ENCODE measurements around the gene DNAJC11. TPM values are rescaled to one million over a fixed set of nuclear protein-coding genes. Genes with fewer than 3 reads are reported as not detected.

DNAJC11 gene
- total RNA-seq, 1 donor from 2014 or later: 47.6 TPM

DNA sequence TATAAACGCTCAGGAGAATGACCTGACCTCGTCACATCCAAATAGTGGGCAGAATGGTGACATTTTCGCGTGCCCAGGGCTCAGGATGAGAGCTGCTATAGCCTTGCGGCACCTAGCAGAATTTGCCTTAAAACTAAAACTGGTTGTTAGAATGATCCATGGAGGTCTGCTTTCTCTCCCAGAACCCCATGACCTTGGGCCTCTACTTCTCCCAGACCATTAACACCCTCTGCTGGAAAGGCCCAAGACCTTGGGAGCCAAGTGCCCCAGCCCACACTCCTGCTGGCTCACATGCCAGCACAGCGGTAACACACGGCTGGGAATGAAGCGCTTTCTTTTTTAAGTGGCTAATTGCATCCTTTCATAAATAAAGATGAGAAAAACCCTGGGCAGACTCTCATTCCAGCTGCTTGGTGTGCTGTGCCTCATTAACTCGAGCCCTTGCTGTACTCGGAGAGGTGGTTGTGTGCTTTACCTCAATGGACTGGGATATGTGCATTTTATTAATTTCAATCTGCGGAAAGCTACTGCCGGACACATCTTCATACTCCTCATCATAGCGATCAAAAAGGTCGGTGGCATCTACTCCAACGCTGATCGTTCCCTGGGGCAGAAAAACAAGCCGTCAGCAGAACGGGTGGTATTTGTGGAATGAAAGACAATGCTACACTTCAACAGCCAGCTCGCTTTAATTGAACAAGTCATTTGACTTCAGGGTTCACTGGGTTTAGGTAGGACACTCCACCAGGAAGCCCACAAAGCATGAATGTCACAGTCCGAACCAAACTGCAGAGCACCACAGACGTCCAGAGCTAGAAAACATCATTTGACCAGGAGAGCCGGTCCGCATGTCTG lies 48.0 kb downstream of the DNAJC11 start:
- TF ChIP-seq EZH2 (IDR thresholded peaks at IDR 0.05): no peak
- no peak for TF ChIP-seq EZH2phosphoT487 (IDR thresholded peaks at IDR 0.05)
- TF ChIP-seq, protein P1, sequence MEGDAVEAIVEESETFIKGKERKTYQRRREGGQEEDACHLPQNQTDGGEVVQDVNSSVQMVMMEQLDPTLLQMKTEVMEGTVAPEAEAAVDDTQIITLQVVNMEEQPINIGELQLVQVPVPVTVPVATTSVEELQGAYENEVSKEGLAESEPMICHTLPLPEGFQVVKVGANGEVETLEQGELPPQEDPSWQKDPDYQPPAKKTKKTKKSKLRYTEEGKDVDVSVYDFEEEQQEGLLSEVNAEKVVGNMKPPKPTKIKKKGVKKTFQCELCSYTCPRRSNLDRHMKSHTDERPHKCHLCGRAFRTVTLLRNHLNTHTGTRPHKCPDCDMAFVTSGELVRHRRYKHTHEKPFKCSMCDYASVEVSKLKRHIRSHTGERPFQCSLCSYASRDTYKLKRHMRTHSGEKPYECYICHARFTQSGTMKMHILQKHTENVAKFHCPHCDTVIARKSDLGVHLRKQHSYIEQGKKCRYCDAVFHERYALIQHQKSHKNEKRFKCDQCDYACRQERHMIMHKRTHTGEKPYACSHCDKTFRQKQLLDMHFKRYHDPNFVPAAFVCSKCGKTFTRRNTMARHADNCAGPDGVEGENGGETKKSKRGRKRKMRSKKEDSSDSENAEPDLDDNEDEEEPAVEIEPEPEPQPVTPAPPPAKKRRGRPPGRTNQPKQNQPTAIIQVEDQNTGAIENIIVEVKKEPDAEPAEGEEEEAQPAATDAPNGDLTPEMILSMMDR (IDR thresholded peaks at IDR 0.05): no peak
- DNase-seq (ENCODE audit: low spot score): no peak
- H3K4me2 ChIP-seq: no peak overlapping the region
- no peak overlapping the region for H3K4me3 ChIP-seq
- no peaks in the 10 kb centered on the region for H3F3A ChIP-seq (ENCODE audit: low read depth)
- H3K36me3 Mint-ChIP-seq: peaks cover 8% of the 10 kb centered on the region
- H3K9me3 Mint-ChIP-seq: no peaks in the 10 kb centered on the region
- peak overlapping the region; percentile 29 for H3K27ac Mint-ChIP-seq
- H3K79me2 ChIP-seq (ENCODE audit: low read depth): peaks cover 7% of the 10 kb centered on the region
- no peaks in the 10 kb centered on the region for H3K4me1 ChIP-seq
- peaks cover 7% of the 10 kb centered on the region for H3K27me3 Mint-ChIP-seq (ENCODE audit: insufficient read depth, low read depth)
- H3K9me3 ChIP-seq (ENCODE audit: low read depth): no peaks in the 10 kb centered on the region
- peaks cover 22% of the 10 kb centered on the region for H3K4me1 Mint-ChIP-seq
- no peaks in the 10 kb centered on the region for H3K27me3 ChIP-seq
- no peak overlapping the region for H3K9ac ChIP-seq
- no peaks in the 10 kb centered on the region for H3K36me3 ChIP-seq
- no peak overlapping the region for H2AFZ ChIP-seq (replicated peaks)
- no peak overlapping the region for H3K27ac ChIP-seq
- H4K20me1 ChIP-seq (ENCODE audit: low read depth): peaks cover 4% of the 10 kb centered on the region
- peak overlapping the region; percentile 30 for H3K4me3 Mint-ChIP-seq

- Histone ChIP-seq H3K79me2 (ENCODE audit: low read depth) (peaks cover 7% of the 10 kb centered on the region), H3K9ac (no peak overlapping the region), H3F3A (ENCODE audit: low read depth) (no peaks in the 10 kb centered on the region), H4K20me1 (ENCODE audit: low read depth) (peaks cover 2% of the 10 kb centered on the region), H3K4me1 (no peaks in the 10 kb centered on the region), H3K4me2 (no peak overlapping the region), H2AFZ (replicated peaks) (no peak overlapping the region), H3K27me3 (no peaks in the 10 kb centered on the region), H3K36me3 (no peaks in the 10 kb centered on the region), H3K27ac (no peak overlapping the region), H3K9me3 (ENCODE audit: low read depth) (no peaks in the 10 kb centered on the region), H3K4me3 (no peak overlapping the region)
- Mint-ChIP-seq H3K4me1 (peaks cover 22% of the 10 kb centered on the region), H3K36me3 (peaks cover 7% of the 10 kb centered on the region), H3K9me3 (no peaks in the 10 kb centered on the region), H3K4me3 (no peak overlapping the region), H3K27me3 (ENCODE audit: insufficient read depth, low read depth) (peaks cover 7% of the 10 kb centered on the region), H3K27ac (peak overlapping the region; percentile 68)
- TF ChIP-seq EZH2phosphoT487 (IDR thresholded peaks at IDR 0.05): no peak
- no peak for TF ChIP-seq EZH2 (IDR thresholded peaks at IDR 0.05)
- DNase-seq (ENCODE audit: low spot score): no peak
Observed at GRCh38 chr1:6652986-6653385, 48.6 kb downstream of the DNAJC11 start.

- Mint-ChIP-seq H3K27ac (no peak overlapping the region), H3K27me3 (ENCODE audit: insufficient read depth, low read depth) (peaks cover 5% of the 10 kb centered on the region), H3K36me3 (peaks cover 6% of the 10 kb centered on the region), H3K4me3 (no peak overlapping the region), H3K9me3 (no peaks in the 10 kb centered on the region), H3K4me1 (peaks cover 18% of the 10 kb centered on the region)
- Histone ChIP-seq H3K27ac (no peak overlapping the region), H3K4me2 (no peak overlapping the region), H3K27me3 (no peaks in the 10 kb centered on the region), H3K4me1 (no peaks in the 10 kb centered on the region), H3K4me3 (no peak overlapping the region), H3K9me3 (ENCODE audit: low read depth) (no peaks in the 10 kb centered on the region), H3F3A (ENCODE audit: low read depth) (peaks cover 4% of the 10 kb centered on the region), H3K79me2 (ENCODE audit: low read depth) (peaks cover 7% of the 10 kb centered on the region), H2AFZ (replicated peaks) (no peak overlapping the region), H4K20me1 (ENCODE audit: low read depth) (no peaks in the 10 kb centered on the region), H3K36me3 (no peaks in the 10 kb centered on the region), H3K9ac (no peak overlapping the region)
- no peak for DNase-seq (ENCODE audit: low spot score)
- TF ChIP-seq EZH2 (IDR thresholded peaks at IDR 0.05) (no peak), EZH2phosphoT487 (IDR thresholded peaks at IDR 0.05) (no peak)
- TF ChIP-seq, protein P1 (IDR thresholded peaks at IDR 0.05): no peak
Observed at GRCh38 chr1:6651909-6652308, 49.7 kb downstream of the DNAJC11 start.

DNA sequence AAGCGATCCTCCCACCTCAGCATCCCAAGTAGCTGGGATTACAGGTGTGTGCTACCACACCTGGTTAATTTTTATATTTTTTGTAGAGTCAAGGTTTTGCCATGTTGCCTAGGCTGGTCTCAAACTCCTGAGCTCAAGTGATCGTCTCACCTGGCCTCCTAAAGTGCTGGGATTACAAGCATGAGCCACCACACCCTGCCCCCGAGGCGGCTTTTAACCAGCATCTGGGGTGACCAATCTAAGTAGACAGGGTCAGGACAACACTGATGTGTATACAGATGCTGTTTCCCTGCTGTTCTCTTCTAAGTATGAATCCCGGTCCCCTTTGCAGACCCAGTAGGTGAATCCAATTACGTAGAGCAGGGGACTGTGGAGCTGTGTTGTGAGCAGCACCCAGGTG lies 53.1 kb downstream of the DNAJC11 start:
- Histone ChIP-seq H3K9me3 (ENCODE audit: low read depth) (no peaks in the 10 kb centered on the region), H3K79me2 (ENCODE audit: low read depth) (no peaks in the 10 kb centered on the region), H2AFZ (replicated peaks) (no peak overlapping the region), H3K27me3 (no peaks in the 10 kb centered on the region), H4K20me1 (ENCODE audit: low read depth) (no peaks in the 10 kb centered on the region), H3K36me3 (no peaks in the 10 kb centered on the region), H3K4me3 (no peak overlapping the region), H3K4me1 (no peaks in the 10 kb centered on the region), H3K4me2 (no peak overlapping the region), H3K27ac (no peak overlapping the region), H3F3A (ENCODE audit: low read depth) (peaks cover 4% of the 10 kb centered on the region), H3K9ac (no peak overlapping the region)
- DNase-seq (ENCODE audit: low spot score): no peak
- Mint-ChIP-seq H3K9me3 (no peaks in the 10 kb centered on the region), H3K4me3 (no peak overlapping the region), H3K27me3 (ENCODE audit: insufficient read depth, low read depth) (peaks cover 5% of the 10 kb centered on the region), H3K4me1 (peaks cover 6% of the 10 kb centered on the region), H3K36me3 (peaks cover 6% of the 10 kb centered on the region), H3K27ac (no peak overlapping the region)
- TF ChIP-seq EZH2phosphoT487 (IDR thresholded peaks at IDR 0.05) (no peak), EZH2 (IDR thresholded peaks at IDR 0.05) (no peak)
- TF ChIP-seq, protein P1 (IDR thresholded peaks at IDR 0.05): no peak

All from neural progenitor cell (in vitro differentiated cells).